Ovary (tissue), 3 donors: ENCODE results near the gene CRMP1.

Source experiments
- EP300 ChIP-seq: sonication (generic); formaldehyde crosslinking; IDR thresholded peaks from one replicate; pipeline ENCODE4 v1.6.1; 2017; ENCODE audit warnings: antibody characterized with exemption
- POLR2A ChIP-seq: fragments of 450-650 bp; IDR thresholded peaks from one replicate; pipeline ENCODE4 v1.6.1; 2017; ENCODE audit warnings: antibody characterized with exemption, mild to moderate bottlenecking, moderate library complexity
- TF ChIP-seq, protein P1 (sequence below), 3 donors: fragments of 450-650 bp in 2 of 3; fragments of 200-600 bp in 1 of 3; IDR thresholded peaks; one replicate each; pipeline versions ENCODE4 v1.5.1 to v1.8.0; 2016 to 2022; ENCODE audit warnings: antibody characterized with exemption in 3 of 3, mild to moderate bottlenecking in 1 of 3
- donor health status: DM: no; HTN: no; CAD: no.

DNA sequence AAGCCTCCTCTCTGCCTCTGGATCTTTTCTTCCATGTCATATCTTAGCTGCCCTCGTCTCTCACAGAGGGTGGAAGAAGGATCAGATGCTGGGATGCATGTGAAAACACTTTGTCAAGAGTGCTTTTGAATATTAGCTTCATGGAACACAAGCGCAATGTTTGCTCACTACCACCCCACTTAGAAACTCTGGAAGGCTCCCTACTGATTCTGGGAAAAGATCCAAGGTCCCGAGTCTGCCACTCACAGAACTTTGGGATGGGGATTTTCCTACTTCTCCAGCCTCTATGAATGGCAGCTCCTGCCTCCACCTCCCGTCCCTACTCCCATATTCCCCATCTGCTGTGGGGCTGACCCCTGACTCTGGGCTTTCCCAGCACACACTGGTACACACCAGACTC lies 40.2 kb upstream of the CRMP1 start:
- TF ChIP-seq, protein P1, sequence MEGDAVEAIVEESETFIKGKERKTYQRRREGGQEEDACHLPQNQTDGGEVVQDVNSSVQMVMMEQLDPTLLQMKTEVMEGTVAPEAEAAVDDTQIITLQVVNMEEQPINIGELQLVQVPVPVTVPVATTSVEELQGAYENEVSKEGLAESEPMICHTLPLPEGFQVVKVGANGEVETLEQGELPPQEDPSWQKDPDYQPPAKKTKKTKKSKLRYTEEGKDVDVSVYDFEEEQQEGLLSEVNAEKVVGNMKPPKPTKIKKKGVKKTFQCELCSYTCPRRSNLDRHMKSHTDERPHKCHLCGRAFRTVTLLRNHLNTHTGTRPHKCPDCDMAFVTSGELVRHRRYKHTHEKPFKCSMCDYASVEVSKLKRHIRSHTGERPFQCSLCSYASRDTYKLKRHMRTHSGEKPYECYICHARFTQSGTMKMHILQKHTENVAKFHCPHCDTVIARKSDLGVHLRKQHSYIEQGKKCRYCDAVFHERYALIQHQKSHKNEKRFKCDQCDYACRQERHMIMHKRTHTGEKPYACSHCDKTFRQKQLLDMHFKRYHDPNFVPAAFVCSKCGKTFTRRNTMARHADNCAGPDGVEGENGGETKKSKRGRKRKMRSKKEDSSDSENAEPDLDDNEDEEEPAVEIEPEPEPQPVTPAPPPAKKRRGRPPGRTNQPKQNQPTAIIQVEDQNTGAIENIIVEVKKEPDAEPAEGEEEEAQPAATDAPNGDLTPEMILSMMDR (IDR thresholded peaks at IDR 0.05) = no peak
- TF ChIP-seq POLR2A = no peak
- no peak for TF ChIP-seq EP300
